Astrocyte (in vitro differentiated cells and primary cell): ENCODE data around the gene CMTM5.

Experiments used
- CTCF ChIP-seq: IDR thresholded peaks from 2 replicates; pipeline ENCODE4 v1.5.1; 2011; ENCODE audit warnings: low read depth, mild to moderate bottlenecking, inconsistent platforms, low read length, moderate library complexity; ENCODE audit not compliant: insufficient read depth
- EZH2 ChIP-seq: IDR thresholded peaks from 2 replicates; pipeline ENCODE4 v1.6.1; 2012; ENCODE audit warnings: mild to moderate bottlenecking, low read length, inconsistent platforms; ENCODE audit not compliant: insufficient read depth

- TF ChIP-seq CTCF (no peak), EZH2 (no peak)
These were observed 30.9 kb downstream of the CMTM5 start, which contains the start of gene MYH6 for GRCh38 chr14:23407516-23408306.
